ENCODE results near the gene PREPL. TPM values are rescaled to one million over a fixed set of nuclear protein-coding genes. Genes with fewer than 3 reads are reported as not detected.

Gene PREPL
- total and polyA plus RNA-seq, 9 of the 15 experiments (the other 6 are each of a cell fraction or from before 2014, with no cell fraction given): 11.6 to 58.9 (median 27.2) TPM

- TF ChIP-seq ZBTB2 (IDR thresholded peaks at IDR 0.05) (no peak), ETV5 (CRISPR knock-in tag; IDR thresholded peaks at IDR 0.05; ENCODE audit: low read depth) (no peak)
These were observed 64.6 kb downstream of the PREPL start (continued) for GRCh38 chr2:44296653-44297052.

- POLR2A ChIA-PET: interaction anchor here (1.8 kb wide), 1 partner anchor 12 kb away, joined by 7 read pairs; no protein-coding TSS in a partner anchor
- Histone ChIP-seq H3K27me3 (ENCODE audit: control insufficient read depth in 2 of 2, insufficient read depth in 2 of 2, low read length in 2 of 2) (peaks cover 18 to 44% of the 10 kb centered on the region in 2 experiments; a peak in 4 of 5 replicates), H3K79me2 (ENCODE audit: control insufficient read depth, insufficient read depth, low read length) (no peaks in the 10 kb centered on the region), H2AFZ (ENCODE audit: low read depth, low read length) (no peak overlapping the region), H3K4me1 (replicated peaks in 1 of 2; ENCODE audit: control insufficient read depth in 2 of 2, insufficient read depth in 2 of 2, low read length in 2 of 2) (no peaks in the 10 kb centered on the region; a peak in 1 of 5 replicates), H3K4me2 (ENCODE audit: insufficient read depth, low read length) (no peak overlapping the region), H3K9me3 (replicated peaks; ENCODE audit: control insufficient read depth, insufficient read depth, low read depth, low read length) (no peaks in the 10 kb centered on the region), H3K9ac (ENCODE audit: insufficient read depth in 1 of 2, low read depth in 2 of 2, low read length in 2 of 2) (no peak overlapping the region), H3K9me1 (ENCODE audit: control insufficient read depth, insufficient read depth, low read length) (no peaks in the 10 kb centered on the region), H3K36me3 (ENCODE audit: control insufficient read depth, insufficient read depth, low read length) (no peaks in the 10 kb centered on the region), H3K27ac (ENCODE audit: extremely low read depth, low read depth, low read length) (no peak overlapping the region), H4K20me1 (replicated peaks; ENCODE audit: control insufficient read depth, insufficient read depth, low read length) (no peaks in the 10 kb centered on the region), H3K4me3 (no peak overlapping the region)
- in situ Hi-C loops (cut with MboI): no loop called here
- intact Hi-C loops (cut with micrococcal nuclease): no loop called here
- FAIRE-seq: no peak
- 22% methylated on average over 8 of the region's 8 CpGs for WGBS (ENCODE audit: insufficient coverage, low coverage, missing lambda C conversion rate)
- BruUV-seq (replicated peaks): no TSS peak
- TF ChIP-seq MYC (IDR thresholded peaks at IDR 0.05; ENCODE audit: low read depth, low read length) (no peak), MYC (CRISPR knock-in tag; IDR thresholded peaks at IDR 0.05; ENCODE audit: borderline replicate concordance, low read depth) (no peak), CTCF (IDR thresholded peaks at IDR 0.05 in 2 of 3, conservative IDR thresholded peaks at IDR 0.05 in 1 of 3; ENCODE audit: insufficient read depth in 2 of 3, low read depth in 1 of 3, low read length in 3 of 3) (peak; percentile 19 to 33 (median 21); a peak in 3 of 6 replicates), POLR2A (conservative IDR thresholded peaks at IDR 0.05) (no peak), ZNF121 (CRISPR knock-in tag; conservative IDR thresholded peaks at IDR 0.05) (no peak)
- peak; percentile 61; the same call in 1 of the 3 replicates for ATAC-seq
- DNase-seq (ENCODE audit: extremely low read depth in 1 of 4, low spot score in 3 of 4): no peak
- CTCF ChIA-PET (ENCODE audit: low intra/inter-chr PET ratio): interaction anchor here (1.4 kb wide), 1 partner anchor 208 kb away, joined by 3 read pairs; no protein-coding TSS in a partner anchor
These were observed 65.5 kb downstream of the PREPL start for GRCh38 chr2:44295633-44296359.

All from K562 (cell line).